WI38 (cell line): Measurements from ENCODE around the gene STARD3.

Experiments
- H3K4me3 ChIP-seq: 2 replicates; pipeline ENCODE4 v1.5.1; 2011; ENCODE audit warnings: low read depth, mild to moderate bottlenecking, control low read depth, low read length
- TF ChIP-seq, protein P1 (sequence below): IDR thresholded peaks from 2 replicates; pipeline ENCODE4 v1.5.1; 2012; ENCODE audit warnings: low read depth, mild to moderate bottlenecking, control low read depth, low read length

Gene STARD3

DNA sequence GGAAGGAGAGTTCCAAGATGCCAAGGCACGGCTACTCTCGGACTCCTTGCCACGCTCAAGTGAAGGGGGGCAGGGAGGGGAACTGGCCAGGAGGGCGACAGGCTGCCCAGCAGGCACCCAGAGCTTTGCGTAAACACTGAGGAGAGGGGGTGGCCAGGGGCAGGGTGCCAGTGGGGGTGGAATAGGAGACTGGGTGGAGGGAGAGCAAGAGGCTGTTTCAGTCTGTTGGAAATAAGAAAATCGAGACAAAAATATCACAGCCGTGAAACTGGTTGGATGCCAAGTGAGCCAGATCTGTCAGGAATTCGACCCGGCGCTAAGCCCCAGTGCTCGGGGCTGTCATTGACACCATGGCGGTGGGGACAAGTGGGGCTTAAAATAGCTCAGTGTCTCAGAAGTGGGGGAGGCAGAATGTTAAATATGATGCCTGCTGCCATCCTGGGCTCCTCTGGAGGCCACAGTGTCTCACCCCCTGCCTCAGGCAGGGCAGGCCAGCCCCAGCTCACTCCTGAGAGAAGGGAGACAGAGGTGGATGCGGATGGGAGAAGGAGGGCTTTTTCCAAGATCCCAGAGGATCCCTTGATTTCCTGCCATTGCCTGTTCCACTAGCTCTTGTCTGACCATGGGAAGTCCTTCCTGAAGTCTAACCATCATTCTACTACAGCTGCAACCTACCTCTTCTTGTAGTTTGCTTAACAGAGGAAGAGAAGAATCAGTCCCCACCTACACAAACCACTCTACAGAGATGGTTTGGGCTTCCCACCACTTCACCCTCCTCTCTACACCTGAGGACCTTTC is 40.8 kb downstream of the STARD3 start:
- H3K4me3 ChIP-seq = no peak overlapping the region
- TF ChIP-seq, protein P1, sequence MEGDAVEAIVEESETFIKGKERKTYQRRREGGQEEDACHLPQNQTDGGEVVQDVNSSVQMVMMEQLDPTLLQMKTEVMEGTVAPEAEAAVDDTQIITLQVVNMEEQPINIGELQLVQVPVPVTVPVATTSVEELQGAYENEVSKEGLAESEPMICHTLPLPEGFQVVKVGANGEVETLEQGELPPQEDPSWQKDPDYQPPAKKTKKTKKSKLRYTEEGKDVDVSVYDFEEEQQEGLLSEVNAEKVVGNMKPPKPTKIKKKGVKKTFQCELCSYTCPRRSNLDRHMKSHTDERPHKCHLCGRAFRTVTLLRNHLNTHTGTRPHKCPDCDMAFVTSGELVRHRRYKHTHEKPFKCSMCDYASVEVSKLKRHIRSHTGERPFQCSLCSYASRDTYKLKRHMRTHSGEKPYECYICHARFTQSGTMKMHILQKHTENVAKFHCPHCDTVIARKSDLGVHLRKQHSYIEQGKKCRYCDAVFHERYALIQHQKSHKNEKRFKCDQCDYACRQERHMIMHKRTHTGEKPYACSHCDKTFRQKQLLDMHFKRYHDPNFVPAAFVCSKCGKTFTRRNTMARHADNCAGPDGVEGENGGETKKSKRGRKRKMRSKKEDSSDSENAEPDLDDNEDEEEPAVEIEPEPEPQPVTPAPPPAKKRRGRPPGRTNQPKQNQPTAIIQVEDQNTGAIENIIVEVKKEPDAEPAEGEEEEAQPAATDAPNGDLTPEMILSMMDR = no peak

DNA sequence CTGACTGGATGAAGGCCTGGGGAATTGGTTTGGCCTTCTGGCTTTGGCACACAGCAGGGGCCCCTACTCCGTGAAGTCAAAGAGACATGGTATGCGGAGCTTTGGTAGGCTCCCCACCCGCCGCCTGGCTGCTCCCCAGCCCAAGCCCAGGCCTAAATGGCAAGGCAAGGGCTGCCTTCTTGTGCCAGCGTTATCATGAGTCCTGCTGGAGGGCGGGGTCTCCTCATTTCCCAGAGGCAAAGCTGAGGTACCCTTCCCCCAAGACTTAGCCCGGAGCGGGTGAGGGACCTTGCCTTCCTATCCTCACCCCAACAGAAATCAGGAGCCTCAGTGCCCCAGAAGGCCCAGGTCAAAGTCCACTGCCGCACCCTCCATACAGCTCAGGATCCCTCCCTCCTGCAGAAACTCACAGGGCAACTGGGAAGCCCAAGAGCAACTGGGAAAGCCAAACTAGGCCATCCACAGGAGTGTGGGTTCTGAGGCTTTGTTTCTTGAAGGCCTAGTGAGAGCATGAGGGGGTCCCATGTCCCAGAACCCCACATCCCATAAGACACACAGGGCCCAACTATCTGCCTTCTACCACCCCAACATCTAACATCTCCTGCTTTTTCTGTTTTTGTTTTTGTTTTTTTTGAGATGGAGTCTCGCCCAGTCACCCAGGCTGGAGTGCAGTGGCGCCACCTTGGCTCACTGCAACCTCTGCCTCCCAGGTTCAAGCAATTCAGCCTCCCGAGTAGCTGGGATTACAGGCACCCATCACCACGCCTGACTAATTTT is 41.6 kb downstream of the STARD3 start:
- TF ChIP-seq, protein P1 = no peak
- H3K4me3 ChIP-seq = no peak overlapping the region

DNA sequence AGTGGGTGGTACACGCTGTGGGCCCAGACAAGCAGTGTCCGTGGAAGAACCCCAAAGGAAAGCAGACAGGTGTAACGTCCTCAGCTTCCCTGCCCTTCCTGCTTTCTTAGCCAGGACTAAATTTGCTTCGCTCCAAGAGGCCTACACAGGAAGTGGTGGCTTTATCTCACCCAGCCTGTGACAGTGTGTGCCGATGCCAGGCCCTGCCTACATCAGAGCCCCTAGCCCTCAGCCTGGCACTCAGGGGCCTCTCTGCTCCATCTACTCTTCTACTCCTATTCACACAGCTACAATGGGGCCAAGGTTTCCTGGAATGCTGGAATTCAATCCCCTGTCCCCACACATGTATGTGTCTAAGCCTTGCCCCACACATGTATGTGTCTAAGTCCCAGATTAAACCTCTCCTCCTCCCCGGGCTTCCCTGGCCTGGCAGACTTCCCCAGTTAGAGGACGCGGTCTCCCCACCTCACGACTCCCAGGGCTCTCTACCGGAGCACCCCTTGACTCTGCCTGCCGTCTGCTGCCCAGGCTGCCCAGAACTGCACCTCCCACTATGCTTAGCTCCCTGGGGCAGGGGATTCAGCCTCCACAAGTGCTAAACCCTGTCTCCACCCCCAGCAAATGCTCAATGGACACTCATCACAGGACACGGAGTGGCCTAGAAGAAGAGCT is 42.7 kb downstream of the STARD3 start:
- TF ChIP-seq, protein P1 = no peak
- H3K4me3 ChIP-seq = no peak overlapping the region

DNA sequence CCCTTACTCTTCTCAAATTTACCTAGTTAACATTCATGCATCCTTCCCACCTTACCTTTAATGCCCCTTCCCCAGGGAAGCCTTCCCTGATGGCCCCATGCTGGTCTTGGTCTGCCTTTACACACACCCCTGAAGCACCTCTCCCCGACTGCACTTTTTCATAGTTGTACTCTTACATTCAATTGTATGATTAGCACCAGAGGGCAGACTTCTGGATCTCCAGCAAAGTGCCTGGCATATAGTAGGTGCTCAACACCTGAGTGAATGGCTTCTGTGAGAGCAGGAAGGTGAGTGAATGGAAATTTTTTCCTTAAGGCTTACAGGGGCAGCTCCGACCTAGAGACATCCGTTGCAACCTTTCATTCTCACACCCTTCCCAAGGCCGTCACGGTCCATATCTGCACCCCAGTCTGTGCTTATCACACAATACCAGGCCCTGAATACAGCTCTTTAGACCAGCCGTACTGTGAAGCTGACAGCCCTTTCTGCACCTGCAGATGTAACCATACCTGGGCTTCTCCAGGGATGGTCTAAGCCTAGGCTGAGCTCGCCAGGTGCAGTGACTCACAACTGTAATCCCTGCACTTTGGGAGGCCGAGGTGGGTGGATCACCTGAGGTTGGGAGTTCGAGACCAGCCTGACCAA is 46.5 kb downstream of the STARD3 start:
- TF ChIP-seq, protein P1 = no peak

DNA sequence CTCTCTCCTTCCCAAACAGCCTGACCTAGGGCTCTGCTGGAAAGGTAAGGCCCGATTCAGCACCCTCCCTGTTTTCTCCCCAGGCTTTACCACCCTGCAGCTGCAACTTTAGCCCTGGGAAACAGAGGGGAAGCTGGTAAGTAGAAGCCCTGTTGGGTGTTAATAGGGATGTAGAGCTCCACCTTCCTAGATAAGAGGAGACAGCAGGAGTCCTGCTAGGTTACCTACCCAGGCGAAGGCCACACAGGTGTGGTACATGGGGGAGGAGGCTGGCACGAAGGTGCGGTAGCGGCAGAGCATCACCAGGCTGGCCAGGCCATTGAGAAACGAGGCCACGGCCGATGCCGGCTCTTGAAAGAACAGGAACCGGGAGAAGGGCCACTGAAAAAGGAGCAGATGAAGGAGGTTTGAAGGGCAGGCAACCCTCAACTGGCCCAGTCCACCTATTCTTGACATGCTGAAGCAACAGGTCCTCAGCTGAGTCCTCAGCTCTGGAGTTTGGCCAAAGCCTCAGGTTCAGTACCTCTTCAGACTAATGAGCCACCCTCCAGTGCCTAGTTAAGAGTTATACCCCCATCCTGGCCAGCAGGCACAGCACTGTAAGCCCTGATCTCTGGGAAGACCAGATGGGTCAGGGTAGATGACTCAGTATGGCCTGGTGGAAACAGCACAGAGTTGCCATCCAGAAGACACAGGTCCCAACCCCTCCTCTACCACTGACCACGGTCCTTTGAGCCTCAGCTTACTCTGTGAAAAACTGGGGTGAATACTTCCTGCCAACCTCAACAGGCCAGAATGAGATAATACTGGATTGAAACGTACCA is 47.6 kb downstream of the STARD3 start:
- H3K4me3 ChIP-seq = no peak overlapping the region
- TF ChIP-seq, protein P1 = no peak

More for the DNA sequence above, 46.5 kb downstream of the STARD3 start:
- H3K4me3 ChIP-seq = no peak overlapping the region

DNA sequence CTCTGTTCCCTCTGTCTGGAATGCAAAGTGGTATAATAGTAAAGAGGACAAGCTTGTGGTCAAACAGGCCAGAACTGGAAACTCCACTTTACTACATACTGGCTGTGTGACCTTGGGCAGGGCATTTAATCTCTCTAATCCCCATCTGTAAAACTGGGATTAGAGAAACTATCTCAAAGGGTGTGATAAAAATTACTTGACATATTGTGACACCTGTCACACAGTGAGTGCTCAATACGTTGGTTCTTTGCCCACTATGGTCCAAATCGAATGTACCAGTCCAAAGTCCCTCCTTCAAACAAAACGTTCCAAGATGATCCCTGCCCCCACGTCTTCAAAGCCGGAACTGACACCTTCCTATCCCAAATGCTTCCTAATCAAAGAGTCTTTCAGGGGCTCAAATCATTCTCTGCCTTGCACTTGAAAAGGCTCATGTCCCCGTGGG is 50.2 kb downstream of the STARD3 start:
- peak overlapping the region; percentile 83 for H3K4me3 ChIP-seq
- TF ChIP-seq, protein P1 = no peak
